ENCODE results near the gene TBC1D22A.

The TBC1D22A gene

DNA sequence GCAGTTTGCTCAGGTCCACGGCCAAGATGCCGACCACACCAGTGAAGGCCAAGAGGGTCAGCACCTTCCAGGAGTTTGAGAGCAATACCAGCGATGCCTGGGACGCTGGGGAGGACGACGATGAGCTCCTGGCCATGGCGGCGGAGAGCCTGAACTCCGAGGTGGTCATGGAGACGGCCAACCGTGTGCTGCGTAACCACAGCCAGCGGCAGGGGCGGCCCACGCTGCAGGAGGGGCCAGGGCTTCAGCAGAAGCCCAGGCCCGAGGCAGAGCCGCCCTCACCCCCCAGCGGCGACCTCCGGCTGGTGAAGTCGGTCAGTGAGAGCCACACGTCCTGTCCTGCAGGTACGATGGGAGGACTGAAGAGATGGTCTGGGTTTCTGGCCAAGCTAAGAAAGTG is 31.0 kb downstream of the TBC1D22A start:
- no peak for DNase-seq (ENCODE audit: low read depth, low spot score)
- POLR2A ChIA-PET, result no interaction called here

DNA sequence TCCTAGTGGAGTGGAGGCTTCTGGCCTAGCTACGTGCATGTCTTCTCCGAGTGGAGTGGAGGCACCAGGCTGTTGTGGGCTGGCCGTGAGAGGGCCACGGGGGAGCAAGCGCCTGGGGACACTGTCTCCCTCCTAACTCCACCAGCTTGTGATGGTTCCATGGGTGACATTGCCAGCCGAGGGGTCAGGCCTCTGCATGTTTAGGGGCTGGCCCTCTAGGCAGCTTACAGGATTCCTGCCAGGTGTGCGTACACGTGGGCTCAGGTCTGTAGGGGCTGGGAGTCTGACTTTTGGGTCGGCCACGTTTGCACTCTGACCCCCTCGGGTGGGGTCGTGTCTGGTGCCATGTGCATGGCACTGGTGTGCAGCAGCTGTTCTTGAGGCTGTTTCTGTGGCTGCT is 31.6 kb downstream of the TBC1D22A start:
- TF ChIP-seq, protein P1, sequence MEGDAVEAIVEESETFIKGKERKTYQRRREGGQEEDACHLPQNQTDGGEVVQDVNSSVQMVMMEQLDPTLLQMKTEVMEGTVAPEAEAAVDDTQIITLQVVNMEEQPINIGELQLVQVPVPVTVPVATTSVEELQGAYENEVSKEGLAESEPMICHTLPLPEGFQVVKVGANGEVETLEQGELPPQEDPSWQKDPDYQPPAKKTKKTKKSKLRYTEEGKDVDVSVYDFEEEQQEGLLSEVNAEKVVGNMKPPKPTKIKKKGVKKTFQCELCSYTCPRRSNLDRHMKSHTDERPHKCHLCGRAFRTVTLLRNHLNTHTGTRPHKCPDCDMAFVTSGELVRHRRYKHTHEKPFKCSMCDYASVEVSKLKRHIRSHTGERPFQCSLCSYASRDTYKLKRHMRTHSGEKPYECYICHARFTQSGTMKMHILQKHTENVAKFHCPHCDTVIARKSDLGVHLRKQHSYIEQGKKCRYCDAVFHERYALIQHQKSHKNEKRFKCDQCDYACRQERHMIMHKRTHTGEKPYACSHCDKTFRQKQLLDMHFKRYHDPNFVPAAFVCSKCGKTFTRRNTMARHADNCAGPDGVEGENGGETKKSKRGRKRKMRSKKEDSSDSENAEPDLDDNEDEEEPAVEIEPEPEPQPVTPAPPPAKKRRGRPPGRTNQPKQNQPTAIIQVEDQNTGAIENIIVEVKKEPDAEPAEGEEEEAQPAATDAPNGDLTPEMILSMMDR (IDR thresholded peaks at IDR 0.05; ENCODE audit: insufficient read depth, low read length, missing control alignments), result no peak
- DNase-seq (ENCODE audit: low read depth, low spot score), result no peak
- no peak overlapping the region for H3K4me3 ChIP-seq (ENCODE audit: low read depth, low read length)
- ChIA-PET CTCF (interaction anchor here (1.2 to 6.6 kb wide), 2 partner anchors 10 to 1697 kb away, joined by 3 to 57 read pairs; no protein-coding TSS in a partner anchor), POLR2A (no interaction called here)

More for the DNA sequence above, 31.0 kb downstream of the TBC1D22A start:
- CTCF ChIA-PET, result interaction anchor here (1.2 to 6.6 kb wide), 3 partner anchors 10 to 1698 kb away, joined by 3 to 57 read pairs (median 3); no protein-coding TSS in a partner anchor
- no peak overlapping the region for H3K4me3 ChIP-seq (ENCODE audit: low read depth, low read length)
- TF ChIP-seq, protein P1 (IDR thresholded peaks at IDR 0.05; ENCODE audit: insufficient read depth, low read length, missing control alignments), result no peak

DNA sequence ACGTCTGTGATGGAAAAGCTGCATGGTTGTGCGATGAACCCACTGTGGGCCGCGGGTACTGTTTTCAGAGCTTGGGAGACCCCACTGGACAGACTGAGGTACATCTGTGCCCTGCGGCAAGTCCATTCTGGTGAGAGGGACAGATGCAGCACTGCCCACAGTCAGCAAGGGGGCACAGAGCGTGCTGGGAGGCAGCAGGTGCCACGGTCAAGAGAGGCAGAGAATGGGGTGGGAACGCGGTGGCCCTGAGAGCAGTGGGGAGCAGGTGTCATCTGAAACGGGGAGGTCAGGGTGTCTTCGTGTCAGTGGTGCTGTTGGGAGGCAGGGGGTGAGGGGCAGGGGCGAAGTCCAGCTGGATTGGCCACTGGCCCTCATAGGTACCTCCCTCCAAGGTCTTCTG is 32.0 kb downstream of the TBC1D22A start:
- no peak overlapping the region for H3K4me3 ChIP-seq (ENCODE audit: low read depth, low read length)
- ChIA-PET CTCF (interaction anchor here (1.0 to 6.6 kb wide), 4 partner anchors 9 to 1699 kb away, joined by 3 to 57 read pairs (median 4); no protein-coding TSS in a partner anchor), POLR2A (no interaction called here)
- no peak for DNase-seq (ENCODE audit: low read depth, low spot score)
- TF ChIP-seq, protein P1 (IDR thresholded peaks at IDR 0.05; ENCODE audit: insufficient read depth, low read length, missing control alignments), result no peak

DNA sequence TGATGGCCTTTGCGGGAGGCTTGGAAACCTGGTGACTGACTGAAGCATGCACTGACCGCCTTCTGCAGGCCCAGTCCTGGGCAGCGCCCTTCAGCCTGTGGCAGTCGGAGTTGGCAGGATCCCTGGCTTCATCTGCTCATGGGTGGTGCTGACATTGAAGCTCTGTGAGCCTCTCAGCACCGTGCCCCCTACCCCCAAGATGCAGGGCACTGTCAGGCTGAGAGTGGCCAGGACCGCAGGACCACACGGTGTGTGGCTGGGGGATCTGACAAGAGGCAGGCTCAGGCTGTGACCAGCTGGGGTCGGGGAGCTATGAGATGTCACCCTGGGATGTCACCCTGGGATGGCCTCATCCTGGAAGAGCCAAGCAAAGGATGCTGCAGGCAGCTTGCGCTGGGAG is 32.7 kb downstream of the TBC1D22A start:
- ChIA-PET POLR2A (no interaction called here), CTCF (interaction anchor here (0.6 to 6.6 kb wide), 5 partner anchors 8 to 1698 kb away, joined by 3 to 57 read pairs (median 3); no protein-coding TSS in a partner anchor)
- DNase-seq (ENCODE audit: low read depth, low spot score), result no peak
- H3K4me3 ChIP-seq (ENCODE audit: low read depth, low read length), result no peak overlapping the region
- TF ChIP-seq, protein P1 (IDR thresholded peaks at IDR 0.05; ENCODE audit: insufficient read depth, low read length, missing control alignments), result no peak

DNA sequence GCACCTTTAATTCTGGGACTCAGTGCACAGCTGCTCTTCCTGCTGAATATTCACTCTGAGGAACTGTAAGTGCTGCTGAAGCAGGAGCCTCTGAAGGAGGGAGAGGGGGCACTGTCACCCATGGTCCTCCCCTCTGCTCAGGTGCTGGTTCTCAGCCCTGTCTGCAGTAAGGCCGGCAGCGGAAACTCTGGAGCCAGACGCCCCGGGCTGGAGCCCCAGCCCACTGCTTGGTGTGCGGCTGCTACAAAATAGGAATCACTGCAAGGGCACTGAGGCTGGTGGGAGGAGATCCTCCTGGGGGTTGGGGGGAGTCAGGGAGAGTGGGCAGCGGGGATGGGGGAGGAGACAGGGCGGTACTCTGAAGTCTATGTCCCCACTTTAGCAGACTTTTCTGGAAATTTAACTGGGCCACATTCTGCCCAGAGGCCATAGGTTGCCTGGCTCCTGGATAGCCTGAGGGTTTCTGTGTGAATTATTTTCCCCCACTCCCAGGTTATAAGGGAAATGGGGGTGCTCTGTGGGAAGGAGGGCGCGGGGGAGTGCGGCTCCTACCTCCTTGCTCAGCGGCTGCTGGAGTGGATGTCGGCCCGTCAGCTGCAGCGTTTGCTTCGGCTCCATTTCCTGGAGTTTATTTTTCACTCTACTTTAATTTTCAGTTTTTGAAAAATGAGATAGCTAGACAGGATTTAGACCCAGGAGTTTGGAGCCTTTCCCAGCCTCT is 33.6 kb downstream of the TBC1D22A start:
- POLR2A ChIA-PET, result no interaction called here
- TF ChIP-seq, protein P1 (IDR thresholded peaks at IDR 0.05; ENCODE audit: insufficient read depth, low read length, missing control alignments), result no peak
- no peak for DNase-seq (ENCODE audit: low read depth, low spot score)
- no peak overlapping the region for H3K4me3 ChIP-seq (ENCODE audit: low read depth, low read length)
- CTCF ChIA-PET, result interaction anchor here (1.1 to 6.6 kb wide), 2 partner anchors 8 to 1697 kb away, joined by 5 to 57 read pairs; no protein-coding TSS in a partner anchor

DNA sequence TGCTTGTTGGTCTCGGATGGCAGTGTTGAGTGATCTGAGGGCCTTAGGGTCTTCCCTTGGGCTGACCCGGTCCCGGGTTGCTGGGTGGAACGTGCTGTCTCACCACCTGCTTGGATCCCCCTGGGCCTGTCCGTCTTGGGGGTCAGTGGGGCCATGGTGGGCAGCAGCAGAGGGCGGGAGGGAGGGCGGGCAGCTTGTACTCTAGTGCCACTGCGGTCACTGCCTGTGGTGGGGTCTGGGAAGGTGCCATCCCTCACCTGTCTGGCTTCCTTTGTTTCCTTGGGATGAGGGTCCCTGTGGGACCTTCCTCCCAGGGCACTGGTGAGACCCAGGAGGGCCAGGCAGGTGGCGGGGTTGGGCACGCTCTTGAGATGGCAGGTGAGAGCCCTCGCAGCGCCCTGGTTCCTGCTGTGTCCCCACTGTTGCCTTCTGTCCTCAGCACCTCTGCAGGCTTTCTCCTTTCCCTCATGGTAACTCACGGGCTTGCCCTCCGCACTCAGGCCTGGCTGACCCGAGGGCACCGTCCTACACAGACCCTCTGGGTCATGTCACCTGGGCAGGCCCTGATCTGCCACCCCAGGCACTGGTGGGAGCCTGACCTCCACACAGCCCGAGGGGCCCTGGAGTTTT is 34.2 kb downstream of the TBC1D22A start:
- DNase-seq (ENCODE audit: low read depth, low spot score), result no peak
- TF ChIP-seq, protein P1 (IDR thresholded peaks at IDR 0.05; ENCODE audit: insufficient read depth, low read length, missing control alignments), result no peak
- POLR2A ChIA-PET, result no interaction called here
- H3K4me3 ChIP-seq (ENCODE audit: low read depth, low read length), result no peak overlapping the region
- CTCF ChIA-PET, result interaction anchor here (2.3 to 8.9 kb wide), 5 partner anchors 7 to 47 kb away, joined by 7 to 161 read pairs (median 44); no protein-coding TSS in a partner anchor
